ENCODE results near the gene TUBA8. TPM values are rescaled to one million over a fixed set of nuclear protein-coding genes. Genes with fewer than 3 reads are reported as not detected.
A peak's percentile ranks its signal among the peaks of the same experiment; 100 is the strongest.
"Not testable (repeated sequence)": the region's sequence is repeated elsewhere in the genome, so short reads cannot be mapped to it uniquely, and the experiment has no call there.

Gene TUBA8
- total and polyA plus RNA-seq, 2 donors: 1.5 to 4.5 TPM

- not testable (repeated sequence) for H3K27ac ChIP-seq (ENCODE audit: low read depth); H3K4me1 ChIP-seq (ENCODE audit: insufficient read depth); DNase-seq (ENCODE audit: extremely low spot score); H3K36me3 ChIP-seq (ENCODE audit: insufficient read depth); H3K4me3 ChIP-seq (ENCODE audit: low read depth, low read length)
- 88% methylated on average over 7 of the region's 7 CpGs for WGBS
Measured at GRCh38 chr22:18071307-18071967, 39.2 kb upstream of the TUBA8 start.

- no peak overlapping the region for H3K4me3 ChIP-seq (ENCODE audit: low read depth, low read length)
- no peak for DNase-seq (ENCODE audit: extremely low spot score)
- H3K27ac ChIP-seq (ENCODE audit: low read depth): no peak overlapping the region
- 90% methylated on average over 1 of the region's 1 CpG for WGBS
- H3K36me3 ChIP-seq (ENCODE audit: insufficient read depth): no peaks in the 10 kb centered on the region
- no peaks in the 10 kb centered on the region for H3K4me1 ChIP-seq (ENCODE audit: insufficient read depth)
Measured at GRCh38 chr22:18071968-18072310, 38.7 kb upstream of the TUBA8 start.

- Histone ChIP-seq H3K4me1 (ENCODE audit: insufficient read depth) (no peaks in the 10 kb centered on the region), H3K36me3 (ENCODE audit: insufficient read depth) (no peaks in the 10 kb centered on the region), H3K27ac (ENCODE audit: low read depth) (no peak overlapping the region), H3K4me3 (ENCODE audit: low read depth, low read length) (no peak overlapping the region)
- WGBS: 84% methylated on average over 2 of the region's 2 CpGs
- no peak for DNase-seq (ENCODE audit: extremely low spot score)
Measured at GRCh38 chr22:18073467-18073866, 37.1 kb upstream of the TUBA8 start.

GRCh38 chr22:18073927-18074326 lies 36.7 kb upstream of the TUBA8 start:
- not testable (repeated sequence) for DNase-seq (ENCODE audit: extremely low spot score); H3K36me3 ChIP-seq (ENCODE audit: insufficient read depth); H3K4me3 ChIP-seq (ENCODE audit: low read depth, low read length); H3K27ac ChIP-seq (ENCODE audit: low read depth); H3K4me1 ChIP-seq (ENCODE audit: insufficient read depth)
- WGBS: 89% methylated on average over 4 of the region's 4 CpGs

- no peak for DNase-seq (ENCODE audit: extremely low spot score)
- H3K36me3 ChIP-seq (ENCODE audit: insufficient read depth): no peaks in the 10 kb centered on the region
- 88% methylated on average over 6 of the region's 6 CpGs for WGBS
- H3K27ac ChIP-seq (ENCODE audit: low read depth): no peak overlapping the region
- no peaks in the 10 kb centered on the region for H3K4me1 ChIP-seq (ENCODE audit: insufficient read depth)
- no peak overlapping the region for H3K4me3 ChIP-seq (ENCODE audit: low read depth, low read length)
Measured at GRCh38 chr22:18075101-18075719, 35.4 kb upstream of the TUBA8 start.

GRCh38 chr22:18075720-18076497 lies 34.7 kb upstream of the TUBA8 start:
- no peaks in the 10 kb centered on the region for H3K4me1 ChIP-seq (ENCODE audit: insufficient read depth)
- peak; percentile 90 for DNase-seq (ENCODE audit: extremely low spot score)
- H3K36me3 ChIP-seq (ENCODE audit: insufficient read depth): no peaks in the 10 kb centered on the region
- no peak overlapping the region for H3K4me3 ChIP-seq (ENCODE audit: low read depth, low read length)
- H3K27ac ChIP-seq (ENCODE audit: low read depth): no peak overlapping the region
- WGBS: 29% methylated on average over 13 of the region's 13 CpGs

GRCh38 chr22:18077087-18077638 lies 33.4 kb upstream of the TUBA8 start:
- WGBS: 5% methylated on average over 10 of the region's 10 CpGs
- Histone ChIP-seq H3K27ac (ENCODE audit: low read depth) (no peak overlapping the region), H3K4me1 (ENCODE audit: insufficient read depth) (no peaks in the 10 kb centered on the region), H3K36me3 (ENCODE audit: insufficient read depth) (peaks cover 2% of the 10 kb centered on the region), H3K4me3 (ENCODE audit: low read depth, low read length) (peak overlapping the region; percentile 91)
- no peak for DNase-seq (ENCODE audit: extremely low spot score)

- under 1% methylated on average over 50 of the region's 50 CpGs for WGBS
- H3K27ac ChIP-seq (ENCODE audit: low read depth): peak within 1 kb of the TSS; percentile 25
- peak; percentile 87 for DNase-seq (ENCODE audit: extremely low spot score)
- H3K4me1 ChIP-seq (ENCODE audit: insufficient read depth): no peaks in the 10 kb centered on the region
- H3K4me3 ChIP-seq (ENCODE audit: low read depth, low read length): peak within 1 kb of the TSS; percentile 91
- peaks cover 2% of the 10 kb centered on the region for H3K36me3 ChIP-seq (ENCODE audit: insufficient read depth)
Measured at GRCh38 chr22:18077639-18078328, 32.8 kb upstream of the TUBA8 start, which contains the start of gene PEX26. TSS of gene PEX26 (plus strand) at chr22:18077990. CDS start at chr22:18078377, 387 bp downstream.

GRCh38 chr22:18078329-18079041 lies 32.1 kb upstream of the TUBA8 start:
- Histone ChIP-seq H3K36me3 (ENCODE audit: insufficient read depth) (peaks cover 2% of the 10 kb centered on the region), H3K4me1 (ENCODE audit: insufficient read depth) (no peaks in the 10 kb centered on the region), H3K27ac (ENCODE audit: low read depth) (peak overlapping the region; percentile 25), H3K4me3 (ENCODE audit: low read depth, low read length) (peak overlapping the region; percentile 91)
- 9% methylated on average over 45 of the region's 45 CpGs for WGBS
- no peak for DNase-seq (ENCODE audit: extremely low spot score)

GRCh38 chr22:18079706-18080233 lies 30.8 kb upstream of the TUBA8 start:
- H3K27ac ChIP-seq (ENCODE audit: low read depth): no peak overlapping the region
- no peak overlapping the region for H3K4me3 ChIP-seq (ENCODE audit: low read depth, low read length)
- peaks cover 2% of the 10 kb centered on the region for H3K36me3 ChIP-seq (ENCODE audit: insufficient read depth)
- 75% methylated on average over 4 of the region's 4 CpGs for WGBS
- H3K4me1 ChIP-seq (ENCODE audit: insufficient read depth): no peaks in the 10 kb centered on the region
- no peak for DNase-seq (ENCODE audit: extremely low spot score)

GRCh38 chr22:18081416-18081815 lies 29.2 kb upstream of the TUBA8 start:
- Histone ChIP-seq H3K4me3 (ENCODE audit: low read depth, low read length) (no peak overlapping the region), H3K27ac (ENCODE audit: low read depth) (no peak overlapping the region), H3K36me3 (ENCODE audit: insufficient read depth) (peaks cover 2% of the 10 kb centered on the region), H3K4me1 (ENCODE audit: insufficient read depth) (no peaks in the 10 kb centered on the region)
- no peak for DNase-seq (ENCODE audit: extremely low spot score)
- 94% methylated on average over 5 of the region's 5 CpGs for WGBS

- H3K27ac ChIP-seq (ENCODE audit: low read depth): no peak overlapping the region
- no peaks in the 10 kb centered on the region for H3K4me1 ChIP-seq (ENCODE audit: insufficient read depth)
- H3K36me3 ChIP-seq (ENCODE audit: insufficient read depth): peaks cover 2% of the 10 kb centered on the region
- no peak overlapping the region for H3K4me3 ChIP-seq (ENCODE audit: low read depth, low read length)
- 67% methylated on average over 2 of the region's 2 CpGs for WGBS
- DNase-seq (ENCODE audit: extremely low spot score): no peak
Measured at GRCh38 chr22:18082467-18082866, 28.1 kb upstream of the TUBA8 start.
